H1 (cell line): ENCODE data around the gene CD8B2.
"Not testable (repeated sequence)": the region's sequence is repeated elsewhere in the genome, so short reads cannot be mapped to it uniquely, and the experiment has no call there.

ENCODE experiments used
- ASH2L ChIP-seq: fragments of 200-600, 300-600 bp; sonication (generic); IDR thresholded peaks from one replicate; pipeline ENCODE4 v1.7.1; 2017; ENCODE audit warnings: low read length
- CREB1 ChIP-seq: IDR thresholded peaks from 2 replicates; pipeline ENCODE4 v1.6.1; 2012; ENCODE audit warnings: inconsistent platforms
- JUND ChIP-seq: IDR thresholded peaks from 2 replicates; pipeline ENCODE4 v1.6.1; 2011; ENCODE audit warnings: mild to moderate bottlenecking, improper control_type of control experiment, low read length
- POLR2AphosphoS5 ChIP-seq: IDR thresholded peaks from 2 replicates; pipeline ENCODE4 v1.6.1; 2011; ENCODE audit warnings: low read depth, low read length
- SIN3A ChIP-seq, 2 experiments: IDR thresholded peaks in 1 of 2; conservative IDR thresholded peaks in 1 of 2; 2 replicates each; pipeline ENCODE4 v1.6.1; 2011 to 2012; ENCODE audit warnings: low read length in 2 of 2, improper control_type of control experiment in 1 of 2, low read depth in 1 of 2, mild to moderate bottlenecking in 1 of 2
- TF ChIP-seq, protein P1 (sequence below), 3 experiments: IDR thresholded peaks; 1 replicate in 2 of 3; 2 replicates in 1 of 3; pipeline versions ENCODE4 v1.5.1 to v1.6.1; 2011; ENCODE audit warnings: low read length in 3 of 3, mild to moderate bottlenecking in 3 of 3, inconsistent platforms in 2 of 3, low read depth in 1 of 3, moderate library complexity in 1 of 3; ENCODE audit not compliant: insufficient read depth in 1 of 3; ENCODE audit errors: control extremely low read depth in 1 of 3

DNA sequence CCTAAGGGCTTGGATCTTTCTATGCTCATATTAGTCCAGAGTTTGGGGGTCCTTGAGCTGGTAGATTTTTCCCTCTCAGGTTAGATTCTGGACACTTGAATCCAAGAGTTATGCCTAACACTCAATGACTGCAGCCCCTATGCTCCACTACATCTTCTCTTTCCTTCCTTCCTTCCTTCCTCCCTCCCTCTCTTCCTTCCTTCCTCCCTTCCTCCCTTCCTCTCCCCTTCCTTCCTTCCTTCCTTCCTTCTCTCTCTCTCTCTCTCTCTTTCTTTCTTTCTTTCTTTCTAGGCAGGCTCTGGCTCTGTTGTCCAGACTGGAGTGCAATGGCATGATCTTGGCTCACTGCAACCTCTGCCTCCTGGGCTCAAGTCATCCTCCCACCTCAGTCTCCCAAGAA, 79.3 kb downstream of the CD8B2 start:
- TF ChIP-seq, protein P1, sequence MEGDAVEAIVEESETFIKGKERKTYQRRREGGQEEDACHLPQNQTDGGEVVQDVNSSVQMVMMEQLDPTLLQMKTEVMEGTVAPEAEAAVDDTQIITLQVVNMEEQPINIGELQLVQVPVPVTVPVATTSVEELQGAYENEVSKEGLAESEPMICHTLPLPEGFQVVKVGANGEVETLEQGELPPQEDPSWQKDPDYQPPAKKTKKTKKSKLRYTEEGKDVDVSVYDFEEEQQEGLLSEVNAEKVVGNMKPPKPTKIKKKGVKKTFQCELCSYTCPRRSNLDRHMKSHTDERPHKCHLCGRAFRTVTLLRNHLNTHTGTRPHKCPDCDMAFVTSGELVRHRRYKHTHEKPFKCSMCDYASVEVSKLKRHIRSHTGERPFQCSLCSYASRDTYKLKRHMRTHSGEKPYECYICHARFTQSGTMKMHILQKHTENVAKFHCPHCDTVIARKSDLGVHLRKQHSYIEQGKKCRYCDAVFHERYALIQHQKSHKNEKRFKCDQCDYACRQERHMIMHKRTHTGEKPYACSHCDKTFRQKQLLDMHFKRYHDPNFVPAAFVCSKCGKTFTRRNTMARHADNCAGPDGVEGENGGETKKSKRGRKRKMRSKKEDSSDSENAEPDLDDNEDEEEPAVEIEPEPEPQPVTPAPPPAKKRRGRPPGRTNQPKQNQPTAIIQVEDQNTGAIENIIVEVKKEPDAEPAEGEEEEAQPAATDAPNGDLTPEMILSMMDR (IDR thresholded peaks at IDR 0.05; ENCODE audit: control extremely low read depth in 1 of 3, insufficient read depth in 1 of 3, low read depth in 1 of 3, low read length in 3 of 3): not testable (repeated sequence)
- TF ChIP-seq ASH2L; CREB1; JUND; POLR2AphosphoS5; SIN3A (conservative IDR thresholded peaks at IDR 0.05 in 1 of 2, IDR thresholded peaks at IDR 0.05 in 1 of 2; ENCODE audit: low read depth in 1 of 2, low read length in 2 of 2): not testable (repeated sequence)
